HL-60 (cell line): ENCODE measurements around the gene REEP2.

Experiments used
- DNase-seq, 2 experiments: peaks; one replicate each; pipeline ENCODE4 v3.0.0-alpha.2; 2010 to 2020; ENCODE audit warnings: low read depth in 1 of 2, low spot score in 1 of 2
- H3K27ac ChIP-seq: fragments of 250-450 bp; sonication (Bioruptor Pico); replicated peaks from 2 replicates; pipeline ENCODE4 v1.5.1; 2020; ENCODE audit warnings: mild to moderate bottlenecking, moderate library complexity
- H3K27me3 ChIP-seq: fragments of 250-450 bp; sonication (Bioruptor Pico); 2 replicates; pipeline ENCODE4 v1.5.1; 2021; ENCODE audit warnings: mild to moderate bottlenecking, moderate library complexity; ENCODE audit not compliant: insufficient read depth, poor library complexity, severe bottlenecking
- H3K4me3 ChIP-seq: replicated peaks from 2 replicates; pipeline ENCODE4 v1.5.1; 2011; ENCODE audit warnings: mild to moderate bottlenecking, control low read depth, low read length; ENCODE audit not compliant: insufficient read depth
- GABPA ChIP-seq: IDR thresholded peaks from 2 replicates; pipeline ENCODE4 v1.6.1; 2012; ENCODE audit warnings: low read depth
- POLR2AphosphoS5 ChIP-seq: IDR thresholded peaks from 2 replicates; pipeline ENCODE4 v1.6.1; 2012; ENCODE audit warnings: low read depth
- SPI1 ChIP-seq: IDR thresholded peaks from 2 replicates; pipeline ENCODE4 v1.6.1; 2012; ENCODE audit warnings: low read depth, mild to moderate bottlenecking, borderline replicate concordance
- TF ChIP-seq, protein P1 (sequence below): IDR thresholded peaks from one replicate; pipeline ENCODE4 v1.5.1; 2011; ENCODE audit warnings: low read length, control low read depth, inconsistent platforms; ENCODE audit not compliant: insufficient read depth
- TF ChIP-seq, protein P2 (sequence below): IDR thresholded peaks from 2 replicates; pipeline ENCODE4 v1.6.1; 2012; ENCODE audit warnings: low read depth; ENCODE audit not compliant: insufficient replicate concordance

Gene REEP2

DNA sequence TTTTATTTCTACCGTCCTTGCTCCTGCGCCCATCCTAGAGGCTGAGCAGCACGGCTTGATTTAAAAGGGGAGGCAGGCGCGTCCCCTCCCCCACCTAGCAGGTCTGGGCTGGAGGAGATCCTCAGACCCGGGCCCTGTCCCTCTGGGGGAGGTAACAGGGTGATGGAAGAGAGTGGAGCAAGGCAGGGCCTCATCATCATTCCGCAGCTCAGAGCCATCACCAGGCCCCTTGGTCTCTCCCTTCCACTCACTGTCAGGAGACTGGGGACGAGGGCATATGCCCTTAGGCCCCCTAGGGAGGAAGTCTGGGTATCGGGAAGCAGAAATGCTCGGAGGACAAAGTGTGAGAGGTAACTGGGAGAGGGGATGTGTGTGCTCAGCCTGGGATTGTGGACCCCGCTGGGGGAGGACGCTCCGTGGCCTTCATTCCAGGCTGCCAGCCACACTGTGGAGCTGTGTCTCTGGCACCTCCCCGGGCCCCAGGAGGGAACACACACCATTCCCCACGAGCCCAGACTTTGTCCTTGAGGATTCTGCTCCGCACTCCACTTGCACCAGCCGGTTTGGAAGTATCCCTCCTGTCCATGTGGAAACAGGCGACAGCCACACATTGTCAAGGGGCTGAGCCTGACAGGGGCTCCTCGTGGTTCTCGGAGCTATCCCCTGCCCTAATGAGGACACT, 761 bp downstream of the REEP2 start:
- Histone ChIP-seq H3K27me3 (no peaks in the 10 kb centered on the region), H3K4me3 (no peak overlapping the region), H3K27ac (no peak overlapping the region)
- no peak for DNase-seq
- TF ChIP-seq SPI1 (no peak), POLR2AphosphoS5 (no peak), GABPA (no peak)
- TF ChIP-seq, protein P1, sequence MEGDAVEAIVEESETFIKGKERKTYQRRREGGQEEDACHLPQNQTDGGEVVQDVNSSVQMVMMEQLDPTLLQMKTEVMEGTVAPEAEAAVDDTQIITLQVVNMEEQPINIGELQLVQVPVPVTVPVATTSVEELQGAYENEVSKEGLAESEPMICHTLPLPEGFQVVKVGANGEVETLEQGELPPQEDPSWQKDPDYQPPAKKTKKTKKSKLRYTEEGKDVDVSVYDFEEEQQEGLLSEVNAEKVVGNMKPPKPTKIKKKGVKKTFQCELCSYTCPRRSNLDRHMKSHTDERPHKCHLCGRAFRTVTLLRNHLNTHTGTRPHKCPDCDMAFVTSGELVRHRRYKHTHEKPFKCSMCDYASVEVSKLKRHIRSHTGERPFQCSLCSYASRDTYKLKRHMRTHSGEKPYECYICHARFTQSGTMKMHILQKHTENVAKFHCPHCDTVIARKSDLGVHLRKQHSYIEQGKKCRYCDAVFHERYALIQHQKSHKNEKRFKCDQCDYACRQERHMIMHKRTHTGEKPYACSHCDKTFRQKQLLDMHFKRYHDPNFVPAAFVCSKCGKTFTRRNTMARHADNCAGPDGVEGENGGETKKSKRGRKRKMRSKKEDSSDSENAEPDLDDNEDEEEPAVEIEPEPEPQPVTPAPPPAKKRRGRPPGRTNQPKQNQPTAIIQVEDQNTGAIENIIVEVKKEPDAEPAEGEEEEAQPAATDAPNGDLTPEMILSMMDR = no peak
- TF ChIP-seq, protein P2, sequence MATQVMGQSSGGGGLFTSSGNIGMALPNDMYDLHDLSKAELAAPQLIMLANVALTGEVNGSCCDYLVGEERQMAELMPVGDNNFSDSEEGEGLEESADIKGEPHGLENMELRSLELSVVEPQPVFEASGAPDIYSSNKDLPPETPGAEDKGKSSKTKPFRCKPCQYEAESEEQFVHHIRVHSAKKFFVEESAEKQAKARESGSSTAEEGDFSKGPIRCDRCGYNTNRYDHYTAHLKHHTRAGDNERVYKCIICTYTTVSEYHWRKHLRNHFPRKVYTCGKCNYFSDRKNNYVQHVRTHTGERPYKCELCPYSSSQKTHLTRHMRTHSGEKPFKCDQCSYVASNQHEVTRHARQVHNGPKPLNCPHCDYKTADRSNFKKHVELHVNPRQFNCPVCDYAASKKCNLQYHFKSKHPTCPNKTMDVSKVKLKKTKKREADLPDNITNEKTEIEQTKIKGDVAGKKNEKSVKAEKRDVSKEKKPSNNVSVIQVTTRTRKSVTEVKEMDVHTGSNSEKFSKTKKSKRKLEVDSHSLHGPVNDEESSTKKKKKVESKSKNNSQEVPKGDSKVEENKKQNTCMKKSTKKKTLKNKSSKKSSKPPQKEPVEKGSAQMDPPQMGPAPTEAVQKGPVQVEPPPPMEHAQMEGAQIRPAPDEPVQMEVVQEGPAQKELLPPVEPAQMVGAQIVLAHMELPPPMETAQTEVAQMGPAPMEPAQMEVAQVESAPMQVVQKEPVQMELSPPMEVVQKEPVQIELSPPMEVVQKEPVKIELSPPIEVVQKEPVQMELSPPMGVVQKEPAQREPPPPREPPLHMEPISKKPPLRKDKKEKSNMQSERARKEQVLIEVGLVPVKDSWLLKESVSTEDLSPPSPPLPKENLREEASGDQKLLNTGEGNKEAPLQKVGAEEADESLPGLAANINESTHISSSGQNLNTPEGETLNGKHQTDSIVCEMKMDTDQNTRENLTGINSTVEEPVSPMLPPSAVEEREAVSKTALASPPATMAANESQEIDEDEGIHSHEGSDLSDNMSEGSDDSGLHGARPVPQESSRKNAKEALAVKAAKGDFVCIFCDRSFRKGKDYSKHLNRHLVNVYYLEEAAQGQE = no peak

DNA sequence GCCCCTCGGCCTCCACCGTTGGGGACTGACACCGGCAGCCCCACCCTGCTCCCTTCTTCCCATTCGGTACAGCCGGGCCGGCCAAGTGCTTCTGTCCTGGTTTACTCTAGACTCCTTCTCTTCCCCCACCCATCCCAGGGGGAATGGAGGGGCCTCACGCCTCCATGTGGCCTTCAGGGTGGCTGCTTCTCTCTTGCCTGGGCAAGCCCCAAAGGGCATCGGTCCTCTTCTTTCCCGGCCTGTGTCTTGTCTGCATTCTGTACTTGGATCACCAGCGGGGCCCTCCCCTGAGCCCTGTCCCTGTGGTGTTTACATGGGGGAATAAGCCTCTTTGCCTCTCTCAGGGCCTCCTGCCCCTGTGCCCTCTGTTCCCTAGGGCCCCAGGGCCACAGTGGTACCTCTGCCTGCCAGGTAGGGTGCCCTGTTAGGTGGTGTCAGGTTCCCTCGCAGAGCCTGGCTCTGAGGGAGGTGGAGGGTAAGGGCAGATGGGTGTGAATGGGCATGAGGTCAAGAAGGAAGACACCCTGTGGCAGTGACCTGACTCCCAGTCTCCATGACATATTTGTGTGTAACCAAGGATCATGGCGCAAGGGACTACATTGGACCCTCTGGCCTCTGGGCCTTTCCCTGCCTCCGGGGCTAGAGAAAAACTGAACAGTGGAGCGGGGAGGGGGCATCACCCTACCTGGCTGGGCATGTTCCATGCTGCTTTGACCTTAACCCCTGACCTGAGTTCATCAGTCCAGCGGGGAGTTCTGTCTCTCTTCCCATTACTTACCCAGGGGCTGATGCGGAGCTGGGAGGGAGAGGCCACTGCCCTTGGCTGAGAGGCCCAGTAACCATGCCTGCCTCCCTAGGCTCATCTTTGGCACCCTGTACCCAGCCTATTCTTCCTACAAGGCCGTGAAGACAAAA, 1.6 kb downstream of the REEP2 start:
- Histone ChIP-seq H3K27me3 (no peaks in the 10 kb centered on the region), H3K4me3 (no peak overlapping the region), H3K27ac (no peak overlapping the region)
- DNase-seq = no peak
- no peak for TF ChIP-seq POLR2AphosphoS5
- TF ChIP-seq, protein P2 = no peak
- TF ChIP-seq GABPA = no peak
- no peak for TF ChIP-seq SPI1
- TF ChIP-seq, protein P1 = no peak

DNA sequence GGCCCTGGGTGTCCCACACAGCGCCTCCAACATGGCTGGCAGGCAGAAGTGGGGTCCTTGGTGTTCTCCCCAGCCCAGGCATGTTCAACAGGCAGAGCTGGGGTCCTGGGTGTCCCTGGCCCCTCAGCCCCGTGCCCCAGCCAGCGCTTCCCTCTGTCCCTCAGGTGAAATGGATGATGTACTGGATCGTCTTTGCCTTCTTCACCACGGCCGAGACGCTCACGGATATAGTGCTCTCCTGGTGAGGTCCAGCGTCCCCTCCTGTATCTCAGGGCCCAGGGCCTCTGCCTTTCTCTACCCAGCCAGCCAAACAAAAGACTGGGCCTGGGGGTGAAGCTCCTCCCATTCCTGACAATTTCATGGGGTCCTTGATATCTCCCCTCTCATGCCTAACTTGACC, 2.4 kb downstream of the REEP2 start:
- TF ChIP-seq, protein P1 = no peak
- TF ChIP-seq POLR2AphosphoS5 = no peak
- TF ChIP-seq, protein P2 = no peak
- TF ChIP-seq GABPA = no peak
- no peak for TF ChIP-seq SPI1
- Histone ChIP-seq H3K4me3 (no peak overlapping the region), H3K27ac (no peak overlapping the region), H3K27me3 (no peaks in the 10 kb centered on the region)
- DNase-seq = no peak
